OCI-LY1 (cell line): ENCODE results near the gene FASN.

Experiments used
- EZH2 ChIP-seq: fragments of 200-600 bp; sonication (generic), shearing (Covaris generic); IDR thresholded peaks from 2 replicates; pipeline ENCODE4 v1.8.0; 2017; ENCODE audit warnings: borderline replicate concordance, mixed run types, mild to moderate bottlenecking, antibody characterized with exemption, low read length, moderate library complexity, mixed read lengths
- TF ChIP-seq, protein P1 (sequence below): fragments of 200-600 bp; sonication (generic), shearing (Covaris generic); IDR thresholded peaks from 2 replicates; pipeline ENCODE4 v1.5.1; 2017; ENCODE audit warnings: mild to moderate bottlenecking, antibody characterized with exemption, low read length, moderate library complexity, mixed read lengths

DNA sequence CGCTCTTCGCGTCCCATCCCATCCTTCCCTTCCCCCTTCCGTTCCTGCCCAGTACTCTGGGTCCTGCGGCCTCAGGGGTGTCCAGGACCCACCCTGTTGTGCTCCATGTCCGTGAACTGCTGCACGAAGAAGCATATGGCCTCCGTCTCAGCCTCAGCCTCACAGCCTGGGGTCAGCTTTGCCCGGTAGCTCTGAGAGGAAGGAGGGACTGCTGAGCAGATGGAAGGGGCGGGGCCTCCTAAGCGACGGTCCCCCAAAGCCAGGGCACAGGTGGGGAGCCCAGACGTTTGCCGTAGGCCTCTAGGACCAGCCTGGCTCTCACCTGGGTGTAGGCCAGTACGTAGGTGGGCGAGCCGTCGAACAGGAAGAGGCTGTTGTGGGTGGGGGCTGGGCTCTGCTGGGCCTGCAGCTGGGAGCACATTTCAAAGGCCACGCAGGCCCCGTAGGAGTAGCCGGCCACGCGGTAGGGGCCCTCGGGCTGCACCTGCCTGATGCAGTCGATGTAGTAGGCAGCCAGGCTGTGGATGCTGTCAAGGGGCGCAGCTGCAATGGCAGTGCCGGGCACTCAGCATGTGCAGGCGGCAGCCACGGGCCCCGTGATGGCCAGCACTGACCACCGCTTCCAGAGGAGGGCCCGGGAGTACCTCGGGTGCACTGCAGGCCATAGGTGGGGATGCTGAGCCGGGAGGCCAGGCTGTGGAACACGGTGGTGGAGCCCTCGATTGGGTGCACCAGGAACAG is 17.8 kb downstream of the FASN start:
- TF ChIP-seq, protein P1, sequence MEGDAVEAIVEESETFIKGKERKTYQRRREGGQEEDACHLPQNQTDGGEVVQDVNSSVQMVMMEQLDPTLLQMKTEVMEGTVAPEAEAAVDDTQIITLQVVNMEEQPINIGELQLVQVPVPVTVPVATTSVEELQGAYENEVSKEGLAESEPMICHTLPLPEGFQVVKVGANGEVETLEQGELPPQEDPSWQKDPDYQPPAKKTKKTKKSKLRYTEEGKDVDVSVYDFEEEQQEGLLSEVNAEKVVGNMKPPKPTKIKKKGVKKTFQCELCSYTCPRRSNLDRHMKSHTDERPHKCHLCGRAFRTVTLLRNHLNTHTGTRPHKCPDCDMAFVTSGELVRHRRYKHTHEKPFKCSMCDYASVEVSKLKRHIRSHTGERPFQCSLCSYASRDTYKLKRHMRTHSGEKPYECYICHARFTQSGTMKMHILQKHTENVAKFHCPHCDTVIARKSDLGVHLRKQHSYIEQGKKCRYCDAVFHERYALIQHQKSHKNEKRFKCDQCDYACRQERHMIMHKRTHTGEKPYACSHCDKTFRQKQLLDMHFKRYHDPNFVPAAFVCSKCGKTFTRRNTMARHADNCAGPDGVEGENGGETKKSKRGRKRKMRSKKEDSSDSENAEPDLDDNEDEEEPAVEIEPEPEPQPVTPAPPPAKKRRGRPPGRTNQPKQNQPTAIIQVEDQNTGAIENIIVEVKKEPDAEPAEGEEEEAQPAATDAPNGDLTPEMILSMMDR, result no peak
- TF ChIP-seq EZH2, result no peak
